Stimulated activated CD8-positive, alpha-beta memory T cell treated with anti-CD3 and anti-CD28 coated beads, Interleukin-4, amount 100 ng/mL, for 4 hours (primary cell): ENCODE measurements around the gene DENND10.
A peak's percentile ranks its signal among the peaks of the same experiment; 100 is the strongest.
"Not testable (repeated sequence)": the region's sequence is repeated elsewhere in the genome, so short reads cannot be mapped to it uniquely, and the experiment has no call there.

Source experiments
- DNase-seq, 2 donors: peaks; one replicate each; pipeline ENCODE4 v3.0.0-alpha.2; 2020; ENCODE audit warnings: low read depth in 2 of 2, low spot score in 1 of 2

DENND10 gene

GRCh38 chr10:119165171-119166117 is 61.5 kb downstream of the DENND10 start, which contains the start of gene SFXN4:
TSS of gene SFXN4 (minus strand) at chr10:119165714. CDS start at chr10:119165647, 67 bp downstream.
- DNase-seq: peak; percentile 39 to 57

- DNase-seq: no peak
Observed at GRCh38 chr10:119166118-119166500, 62.2 kb downstream of the DENND10 start.

- no peak for DNase-seq
Observed at GRCh38 chr10:119166564-119166963, 62.7 kb downstream of the DENND10 start.

- DNase-seq: no peak
Observed at GRCh38 chr10:119167041-119167440, 63.1 kb downstream of the DENND10 start.

- no peak for DNase-seq
Observed at GRCh38 chr10:119174109-119174508, 70.2 kb downstream of the DENND10 start.

GRCh38 chr10:119176166-119176565 is 72.3 kb downstream of the DENND10 start:
- DNase-seq: no peak

GRCh38 chr10:119177708-119178371 is 73.9 kb downstream of the DENND10 start:
- DNase-seq: no peak

- peak; percentile 83 to 89 for DNase-seq
Observed at GRCh38 chr10:119178372-119179119, 74.6 kb downstream of the DENND10 start, which contains the start of gene PRDX3. TSS of gene PRDX3 (minus strand) at chr10:119178812. CDS start at chr10:119178790, 22 bp downstream.

GRCh38 chr10:119180850-119181400 is 77.0 kb downstream of the DENND10 start:
- not testable (repeated sequence) for DNase-seq

- DNase-seq: no peak
Observed at GRCh38 chr10:119183664-119184412, 79.9 kb downstream of the DENND10 start.
